ENCODE measurements around the gene BCAP31. TPM values are rescaled to one million over a fixed set of nuclear protein-coding genes. Genes with fewer than 3 reads are reported as not detected.

The BCAP31 gene
- total RNA-seq, 1 donor from 2014 or later: 219 TPM

- Histone ChIP-seq H3K36me3 (ENCODE audit: insufficient read depth, low read length) (no peaks in the 10 kb centered on the region), H3K27ac (ENCODE audit: low read depth, low read length) (no peak overlapping the region), H2AFZ (ENCODE audit: low read depth, low read length) (no peak overlapping the region), H3K4me2 (ENCODE audit: low read length) (no peak overlapping the region), H4K20me1 (ENCODE audit: insufficient read depth, low read length) (peaks cover 10% of the 10 kb centered on the region), H3K79me2 (ENCODE audit: insufficient read depth, low read length) (peaks cover 5% of the 10 kb centered on the region), H3K9ac (ENCODE audit: low read length) (no peak overlapping the region), H3K9me3 (ENCODE audit: insufficient read depth, low read depth, low read length) (no peaks in the 10 kb centered on the region), H3K4me3 (ENCODE audit: insufficient read depth, low read depth, low read length) (no peak overlapping the region), H3K4me1 (ENCODE audit: insufficient read depth, low read length) (peaks cover 11% of the 10 kb centered on the region), H3K27me3 (ENCODE audit: insufficient read depth, low read length) (no peaks in the 10 kb centered on the region)
- H3K4me1 Mint-ChIP-seq (ENCODE audit: low read depth, unreplicated experiment): no peaks in the 10 kb centered on the region
- TF ChIP-seq EZH2 (IDR thresholded peaks at IDR 0.05; ENCODE audit: insufficient read depth, low read length): no peak
- TF ChIP-seq, protein P1, sequence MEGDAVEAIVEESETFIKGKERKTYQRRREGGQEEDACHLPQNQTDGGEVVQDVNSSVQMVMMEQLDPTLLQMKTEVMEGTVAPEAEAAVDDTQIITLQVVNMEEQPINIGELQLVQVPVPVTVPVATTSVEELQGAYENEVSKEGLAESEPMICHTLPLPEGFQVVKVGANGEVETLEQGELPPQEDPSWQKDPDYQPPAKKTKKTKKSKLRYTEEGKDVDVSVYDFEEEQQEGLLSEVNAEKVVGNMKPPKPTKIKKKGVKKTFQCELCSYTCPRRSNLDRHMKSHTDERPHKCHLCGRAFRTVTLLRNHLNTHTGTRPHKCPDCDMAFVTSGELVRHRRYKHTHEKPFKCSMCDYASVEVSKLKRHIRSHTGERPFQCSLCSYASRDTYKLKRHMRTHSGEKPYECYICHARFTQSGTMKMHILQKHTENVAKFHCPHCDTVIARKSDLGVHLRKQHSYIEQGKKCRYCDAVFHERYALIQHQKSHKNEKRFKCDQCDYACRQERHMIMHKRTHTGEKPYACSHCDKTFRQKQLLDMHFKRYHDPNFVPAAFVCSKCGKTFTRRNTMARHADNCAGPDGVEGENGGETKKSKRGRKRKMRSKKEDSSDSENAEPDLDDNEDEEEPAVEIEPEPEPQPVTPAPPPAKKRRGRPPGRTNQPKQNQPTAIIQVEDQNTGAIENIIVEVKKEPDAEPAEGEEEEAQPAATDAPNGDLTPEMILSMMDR (IDR thresholded peaks at IDR 0.05; ENCODE audit: insufficient read depth, low read depth, low read length): no peak
- DNase-seq (ENCODE audit: low read depth): no peak
- no peak for FAIRE-seq
- H3K27me3 Mint-ChIP-seq (ENCODE audit: low read depth, unreplicated experiment): no peaks in the 10 kb centered on the region
- no peaks in the 10 kb centered on the region for H3K9me3 Mint-ChIP-seq (ENCODE audit: unreplicated experiment)
- H3K36me3 Mint-ChIP-seq (ENCODE audit: low read depth, unreplicated experiment): peaks cover 2% of the 10 kb centered on the region
- no peak overlapping the region for H3K27ac Mint-ChIP-seq (ENCODE audit: unreplicated experiment)
- no peak overlapping the region for H3K4me3 Mint-ChIP-seq (ENCODE audit: unreplicated experiment)
These were observed 30.7 kb downstream of the BCAP31 start for GRCh38 chrX:153693216-153694086.

DNA sequence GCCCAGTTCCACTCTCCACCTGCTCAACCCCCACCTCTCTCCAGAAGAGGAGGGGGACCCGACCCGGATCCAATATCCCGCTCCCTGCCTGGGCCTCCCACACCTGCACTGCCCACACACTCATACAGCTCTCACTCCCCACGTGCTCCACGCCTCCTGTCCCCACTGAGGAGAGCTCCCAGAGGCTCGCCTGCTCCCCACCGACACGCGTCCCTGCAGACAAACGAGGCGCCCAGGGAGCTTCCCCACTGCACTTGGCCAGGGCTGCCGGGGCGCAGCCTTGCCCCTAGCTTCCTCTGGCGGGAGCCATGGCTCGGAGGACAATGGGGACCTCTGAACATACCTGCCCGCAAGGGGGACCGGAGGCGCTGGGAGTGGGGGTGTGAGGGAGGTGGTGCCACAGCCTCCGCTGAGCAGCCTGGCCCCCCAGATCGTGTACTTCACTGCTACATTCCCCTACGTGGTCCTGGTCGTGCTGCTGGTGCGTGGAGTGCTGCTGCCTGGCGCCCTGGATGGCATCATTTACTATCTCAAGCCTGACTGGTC, 31.5 kb downstream of the BCAP31 start:
- no peaks in the 10 kb centered on the region for H3K9me3 Mint-ChIP-seq (ENCODE audit: unreplicated experiment)
- peaks cover 11% of the 10 kb centered on the region for H3K4me1 ChIP-seq (ENCODE audit: insufficient read depth, low read length)
- H3K4me3 ChIP-seq (ENCODE audit: insufficient read depth, low read depth, low read length): no peak overlapping the region
- H3K36me3 ChIP-seq (ENCODE audit: insufficient read depth, low read length): no peaks in the 10 kb centered on the region
- no peak overlapping the region for H3K4me2 ChIP-seq (ENCODE audit: low read length)
- H3K4me1 Mint-ChIP-seq (ENCODE audit: low read depth, unreplicated experiment): no peaks in the 10 kb centered on the region
- FAIRE-seq (no peak), DNase-seq (ENCODE audit: low read depth) (no peak)
- no peaks in the 10 kb centered on the region for H3K27me3 Mint-ChIP-seq (ENCODE audit: low read depth, unreplicated experiment)
- H3K27me3 ChIP-seq (ENCODE audit: insufficient read depth, low read length): no peaks in the 10 kb centered on the region
- no peak overlapping the region for H3K4me3 Mint-ChIP-seq (ENCODE audit: unreplicated experiment)
- no peak overlapping the region for H2AFZ ChIP-seq (ENCODE audit: low read depth, low read length)
- no peak overlapping the region for H3K27ac ChIP-seq (ENCODE audit: low read depth, low read length)
- no peaks in the 10 kb centered on the region for H3K9me3 ChIP-seq (ENCODE audit: insufficient read depth, low read depth, low read length)
- peaks cover 5% of the 10 kb centered on the region for H3K79me2 ChIP-seq (ENCODE audit: insufficient read depth, low read length)
- TF ChIP-seq EZH2 (IDR thresholded peaks at IDR 0.05; ENCODE audit: insufficient read depth, low read length): no peak
- TF ChIP-seq, protein P1 (IDR thresholded peaks at IDR 0.05; ENCODE audit: insufficient read depth, low read depth, low read length): no peak
- H3K36me3 Mint-ChIP-seq (ENCODE audit: low read depth, unreplicated experiment): peaks cover 2% of the 10 kb centered on the region
- no peak overlapping the region for H3K9ac ChIP-seq (ENCODE audit: low read length)
- H3K27ac Mint-ChIP-seq (ENCODE audit: unreplicated experiment): no peak overlapping the region
- peaks cover 10% of the 10 kb centered on the region for H4K20me1 ChIP-seq (ENCODE audit: insufficient read depth, low read length)

- no peak for FAIRE-seq
These were observed 32.2 kb downstream of the BCAP31 start for GRCh38 chrX:153692003-153692402.

More at GRCh38 chrX:153692003-153692402, 32.2 kb downstream of the BCAP31 start:
- TF ChIP-seq EZH2 (IDR thresholded peaks at IDR 0.05; ENCODE audit: insufficient read depth, low read length): no peak
- TF ChIP-seq, protein P1 (IDR thresholded peaks at IDR 0.05; ENCODE audit: insufficient read depth, low read depth, low read length): no peak
- Histone ChIP-seq H3K4me3 (ENCODE audit: insufficient read depth, low read depth, low read length) (no peak overlapping the region), H3K79me2 (ENCODE audit: insufficient read depth, low read length) (peaks cover 5% of the 10 kb centered on the region), H3K36me3 (ENCODE audit: insufficient read depth, low read length) (no peaks in the 10 kb centered on the region), H3K27me3 (ENCODE audit: insufficient read depth, low read length) (no peaks in the 10 kb centered on the region), H4K20me1 (ENCODE audit: insufficient read depth, low read length) (peaks cover 10% of the 10 kb centered on the region), H3K9me3 (ENCODE audit: insufficient read depth, low read depth, low read length) (no peaks in the 10 kb centered on the region), H2AFZ (ENCODE audit: low read depth, low read length) (no peak overlapping the region), H3K4me1 (ENCODE audit: insufficient read depth, low read length) (peaks cover 11% of the 10 kb centered on the region), H3K27ac (ENCODE audit: low read depth, low read length) (no peak overlapping the region), H3K4me2 (ENCODE audit: low read length) (no peak overlapping the region), H3K9ac (ENCODE audit: low read length) (no peak overlapping the region)
- H3K27me3 Mint-ChIP-seq (ENCODE audit: low read depth, unreplicated experiment): no peaks in the 10 kb centered on the region
- no peaks in the 10 kb centered on the region for H3K36me3 Mint-ChIP-seq (ENCODE audit: low read depth, unreplicated experiment)
- no peak for DNase-seq (ENCODE audit: low read depth)
- H3K4me3 Mint-ChIP-seq (ENCODE audit: unreplicated experiment): no peak overlapping the region
- H3K27ac Mint-ChIP-seq (ENCODE audit: unreplicated experiment): no peak overlapping the region
- H3K4me1 Mint-ChIP-seq (ENCODE audit: low read depth, unreplicated experiment): no peaks in the 10 kb centered on the region
- no peaks in the 10 kb centered on the region for H3K9me3 Mint-ChIP-seq (ENCODE audit: unreplicated experiment)

All from astrocyte (in vitro differentiated cells and primary cell).